Stimulated activated CD4-positive, alpha-beta T cell treated with anti-CD3 and anti-CD28 coated beads, Interleukin-12 subunit alpha, Interleukin-12 subunit beta, amount 100 ng/mL, for 48 hours (primary cell): ENCODE data around the gene FASTK.
"Not testable (repeated sequence)": the region's sequence is repeated elsewhere in the genome, so short reads cannot be mapped to it uniquely, and the experiment has no call there.

Experiments
- DNase-seq, 3 donors: peaks; one replicate each; pipeline ENCODE4 v3.0.0-alpha.2; 2020; ENCODE audit warnings: low read depth in 2 of 3, low spot score in 1 of 3

Gene FASTK

DNA sequence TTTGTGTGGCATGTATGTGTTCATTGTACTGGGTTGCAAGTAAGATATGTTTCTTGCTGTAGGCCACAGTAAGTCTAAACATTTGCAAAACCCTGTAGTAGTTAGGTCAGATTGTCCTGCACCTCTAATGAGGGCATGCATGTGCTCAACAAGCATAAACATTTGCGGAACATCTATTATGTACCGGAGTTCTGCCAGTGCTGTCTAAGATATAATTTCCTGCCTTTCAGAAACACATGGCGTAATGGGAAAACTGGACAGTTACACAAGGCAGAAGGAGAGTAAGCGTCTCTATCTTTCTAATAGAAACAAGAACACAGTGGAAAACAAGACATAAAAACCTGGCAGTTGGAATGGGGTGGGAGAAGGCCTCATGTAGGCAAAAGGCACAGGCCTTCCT, 49.6 kb downstream of the FASTK start:
- DNase-seq, result no peak

DNA sequence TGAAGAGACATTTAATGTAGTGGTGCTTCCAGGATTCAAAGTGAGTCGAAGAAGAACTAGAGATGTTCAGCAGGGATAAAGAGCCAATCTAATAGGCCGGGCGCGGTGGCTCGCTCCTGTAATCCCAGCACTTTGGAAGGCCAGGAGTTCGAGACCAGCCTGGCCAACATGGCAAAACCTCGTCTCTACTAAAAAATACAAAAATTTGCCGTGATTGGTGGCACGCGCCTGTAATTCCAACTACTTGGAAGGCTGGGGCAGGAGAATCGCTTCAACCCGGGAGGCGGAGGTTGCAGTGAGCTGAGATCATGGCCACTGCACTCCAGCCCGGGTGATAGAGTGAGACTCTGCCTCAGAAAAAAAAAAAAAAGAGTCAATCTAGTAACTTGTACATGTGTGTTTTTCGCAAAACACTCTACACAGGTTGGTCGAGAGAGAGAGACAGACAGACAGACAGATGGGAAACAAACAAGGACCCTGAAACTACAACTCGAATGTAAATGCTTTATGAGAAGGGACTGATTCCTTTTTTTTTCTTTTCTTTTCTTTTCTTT, 51.6 kb downstream of the FASTK start:
- no peak for DNase-seq

DNA sequence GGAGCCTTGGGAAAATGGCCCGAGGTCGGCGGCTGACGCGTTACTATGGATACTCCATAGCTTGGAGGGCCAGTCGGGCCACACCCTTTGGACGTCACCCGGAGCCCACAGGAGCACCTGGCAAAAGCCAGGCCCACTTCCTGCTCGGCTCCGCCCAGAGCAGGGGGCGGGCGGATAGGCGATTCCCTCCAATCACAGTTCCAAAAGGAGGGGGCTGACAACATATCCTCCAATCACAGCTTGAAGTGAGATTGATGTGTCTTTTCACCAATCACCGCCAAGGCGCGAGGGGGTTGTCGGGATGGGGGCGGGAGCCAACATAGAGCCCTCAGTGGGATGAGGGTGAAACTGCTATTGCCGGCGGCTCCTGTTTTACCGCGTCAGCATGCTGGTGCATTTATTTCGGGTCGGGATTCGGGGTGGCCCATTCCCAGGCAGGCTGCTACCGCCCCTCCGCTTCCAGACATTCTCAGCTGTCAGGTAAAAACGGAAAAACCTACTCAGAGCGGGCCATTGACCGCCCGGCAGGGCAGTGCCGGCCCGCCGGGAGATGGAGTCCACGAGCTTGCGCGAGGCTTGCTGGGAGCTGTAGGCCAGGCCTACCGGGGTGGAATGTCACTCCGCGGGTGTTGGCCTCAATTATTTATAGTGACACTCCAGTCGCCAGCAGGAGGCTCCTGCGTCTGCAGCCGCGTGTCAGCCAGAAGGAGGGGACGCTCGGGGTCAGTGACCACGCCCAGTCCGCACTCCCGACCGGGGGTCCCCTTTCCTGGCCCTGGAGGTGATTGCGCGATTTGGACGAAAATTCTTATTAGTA, 52.3 kb downstream of the FASTK start, which contains the start of gene ABCB8:
TSS of gene ABCB8 (plus strand) at position 320 of the 817 bp plus-strand sequence. CDS start at position 386, 66 bp downstream.
- DNase-seq, result peak; percentile 96 to 99 (median 98)

DNA sequence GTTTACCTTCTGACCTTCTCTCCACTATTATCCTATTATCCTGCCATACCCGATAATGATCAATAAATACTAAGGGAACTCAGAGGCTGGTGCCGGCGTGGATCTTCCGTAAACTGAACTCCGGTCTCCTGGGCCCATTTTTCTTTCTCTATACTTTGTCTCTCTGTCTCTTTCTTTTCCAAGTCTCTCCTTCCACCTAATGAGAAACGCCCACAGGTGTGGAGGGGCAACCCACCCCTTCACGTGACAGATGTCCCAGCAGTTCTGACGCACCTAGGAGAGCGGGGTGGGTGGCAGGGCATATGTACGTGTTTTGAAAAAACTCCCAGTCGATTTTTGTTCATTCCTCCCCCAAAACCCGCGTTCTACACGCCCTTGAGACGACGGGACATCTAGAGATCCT, 52.9 kb downstream of the FASTK start:
- not testable (repeated sequence) for DNase-seq

DNA sequence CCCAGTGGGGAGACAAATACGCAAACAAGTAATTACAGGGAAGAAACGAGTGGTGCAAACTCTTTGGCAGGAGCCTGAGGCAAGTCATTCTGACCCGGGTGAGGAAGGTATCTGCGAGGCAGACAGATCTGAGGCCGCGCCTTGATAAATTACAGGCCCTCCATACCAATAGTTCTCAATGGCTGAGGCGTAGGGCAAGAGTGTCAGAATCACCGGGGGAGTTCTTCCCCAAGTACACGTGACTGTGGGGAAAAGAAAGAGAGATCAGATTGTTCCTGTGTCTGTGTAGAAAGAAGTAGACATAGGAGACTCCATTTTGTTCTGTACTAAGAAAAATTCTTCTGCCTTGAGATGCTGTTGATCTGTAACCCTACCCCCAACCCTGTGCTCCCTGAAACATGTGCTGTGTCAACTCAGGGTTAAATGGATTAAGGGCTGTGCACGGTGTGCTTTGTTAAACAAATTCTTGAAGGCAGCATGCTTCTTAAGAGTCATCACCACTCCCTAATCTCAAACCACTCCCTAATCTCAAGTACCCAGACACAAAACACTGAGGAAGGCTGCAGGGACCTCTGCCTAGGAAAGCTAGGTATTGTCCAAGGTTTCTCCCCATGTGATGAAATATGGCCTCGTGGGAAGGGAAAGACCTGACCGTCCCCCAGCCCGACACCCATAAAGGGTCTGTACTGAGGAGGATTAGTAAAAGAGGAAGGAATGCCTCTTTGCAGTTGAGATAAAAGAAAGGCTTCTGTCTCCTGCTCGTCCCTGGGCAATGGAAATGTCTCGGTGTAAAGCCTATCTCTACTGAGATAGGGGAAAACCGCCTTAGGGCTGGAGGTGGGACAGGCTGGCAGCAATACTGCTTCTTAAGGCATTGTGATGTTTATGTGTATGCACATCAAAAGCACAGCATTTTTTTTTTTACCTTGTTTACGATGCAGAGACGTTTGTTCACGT, 53.6 kb downstream of the FASTK start:
- not testable (repeated sequence) for DNase-seq
